H1 (cell line): Measurements from ENCODE around the gene BMPR1A. TPM values are rescaled to one million over a fixed set of nuclear protein-coding genes. Genes with fewer than 3 reads are reported as not detected.

Experiments used
- CREB1 ChIP-seq: IDR thresholded peaks from 2 replicates; pipeline ENCODE4 v1.6.1; 2012; ENCODE audit warnings: inconsistent platforms
- EZH2 ChIP-seq: fragments of 200-600 bp; sonication (generic); IDR thresholded peaks from 2 replicates; pipeline ENCODE4 v1.7.1; 2012; ENCODE audit warnings: low read depth, mild to moderate bottlenecking, moderate library complexity, low read length, inconsistent platforms; ENCODE audit not compliant: severe bottlenecking
- HDAC2 ChIP-seq, 2 experiments: fragments of 300-600 bp in 1 of 2; sonication (generic) in 1 of 2; IDR thresholded peaks; 2 replicates each; pipeline ENCODE4 v1.6.1; 2011 to 2012; ENCODE audit warnings: low read depth in 2 of 2, low read length in 2 of 2, mild to moderate bottlenecking in 2 of 2, moderate library complexity in 2 of 2, borderline replicate concordance in 1 of 2, inconsistent platforms in 1 of 2
- KDM1A ChIP-seq: fragments of 200-600, 300-600 bp; sonication (generic); IDR thresholded peaks from 2 replicates; pipeline ENCODE4 v1.7.1; 2016; ENCODE audit warnings: mild to moderate bottlenecking, low read length, borderline replicate concordance
- RAD21 ChIP-seq, 2 experiments: IDR thresholded peaks in 1 of 2; conservative IDR thresholded peaks in 1 of 2; 2 replicates each; pipeline ENCODE4 v1.6.1; 2011; ENCODE audit warnings: low read depth in 2 of 2, low read length in 2 of 2, improper control_type of control experiment in 1 of 2, inconsistent platforms in 1 of 2, mild to moderate bottlenecking in 1 of 2, moderate library complexity in 1 of 2
- RXRA ChIP-seq: IDR thresholded peaks from 2 replicates; pipeline ENCODE4 v1.6.1; 2011; ENCODE audit warnings: low read depth, mild to moderate bottlenecking, low read length, moderate library complexity; ENCODE audit not compliant: insufficient read depth
- SIN3A ChIP-seq, 2 experiments: IDR thresholded peaks in 1 of 2; conservative IDR thresholded peaks in 1 of 2; 2 replicates each; pipeline ENCODE4 v1.6.1; 2011 to 2012; ENCODE audit warnings: low read length in 2 of 2, improper control_type of control experiment in 1 of 2, low read depth in 1 of 2, mild to moderate bottlenecking in 1 of 2
- polyA plus RNA-seq, 7 experiments: library from polyadenylated mRNA; depleted of rRNA in 3 of 7; stranded (reverse) in 5 of 7; unstranded in 2 of 7; fragments of >200 nt in 5 of 7; fragments of 200-250 nt in 2 of 7; gene quantifications; 1 replicate in 5 of 7; 2 replicates in 1 of 7; 4 replicates in 1 of 7; pipeline versions ENCODE4 v1.2.1 to v1.2.3, GENCODE V29; 2011 to 2013; ENCODE audit warnings: missing spikeins in 2 of 7, mixed read lengths in 2 of 7
- total RNA-seq: library from RNA; stranded (reverse); fragmentation: NEBNext Ultra II Directional; extraction: Animal tissue kit (Norgen Biotek cat#: 25700); gene quantifications from 2 replicates; pipeline ENCODE4 v1.2.1, GENCODE V29; 2021

The BMPR1A gene
- total and polyA plus RNA-seq, 2 of the 8 experiments (the other 6 are each of a cell fraction or from before 2014, with no cell fraction given): 34.4 to 129 TPM

DNA sequence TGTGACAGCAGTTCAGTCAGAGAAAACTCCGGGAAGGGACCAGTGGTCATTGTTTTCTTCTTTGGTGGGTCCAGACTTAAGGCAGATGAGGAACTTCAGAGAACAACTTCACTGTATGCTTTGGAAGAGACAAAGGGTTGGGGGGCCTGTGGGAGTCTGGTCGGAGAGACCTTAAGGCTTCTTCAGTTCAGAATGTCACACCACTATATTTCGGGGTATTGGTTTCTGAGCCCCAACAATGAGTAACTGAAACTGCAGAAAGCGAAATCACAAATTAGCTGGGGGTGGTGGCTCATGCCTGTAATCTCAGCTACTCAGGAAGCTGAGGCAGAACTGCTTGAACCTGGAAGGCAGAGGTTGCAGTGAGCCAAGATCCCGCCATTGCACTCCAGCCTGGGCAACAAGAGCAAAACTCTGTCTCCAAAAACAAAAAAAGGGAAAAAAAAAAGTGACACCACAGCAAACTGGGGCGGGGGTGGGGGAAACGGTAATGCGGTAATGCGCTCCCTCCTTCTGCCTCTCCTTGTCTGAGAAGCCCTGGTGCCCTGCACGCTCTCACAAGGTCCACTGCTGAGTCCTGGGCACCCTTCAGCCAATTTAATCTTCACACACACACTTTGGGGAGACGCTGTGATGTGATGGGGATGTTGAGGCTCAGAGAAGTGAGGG is 209.7 kb downstream of the BMPR1A start (continued):
- TF ChIP-seq KDM1A (no peak), CREB1 (no peak), SIN3A (conservative IDR thresholded peaks at IDR 0.05 in 1 of 2, IDR thresholded peaks at IDR 0.05 in 1 of 2; ENCODE audit: low read depth in 1 of 2, low read length in 2 of 2) (no peak), EZH2 (no peak), HDAC2 (IDR thresholded peaks at IDR 0.05; ENCODE audit: borderline replicate concordance in 1 of 2, low read depth in 2 of 2, low read length in 2 of 2) (no peak), RAD21 (IDR thresholded peaks at IDR 0.05 in 1 of 2, conservative IDR thresholded peaks at IDR 0.05 in 1 of 2; ENCODE audit: low read depth in 2 of 2, low read length in 2 of 2) (no peak), RXRA (no peak)
- TF ChIP-seq, all 59 proteins: peak for 0
